Fibroblast of skin of abdomen (primary cell): ENCODE data around the gene ACSL5. TPM values are rescaled to one million over a fixed set of nuclear protein-coding genes. Genes with fewer than 3 reads are reported as not detected.

Experiments
- DNase-seq: peaks from one replicate; pipeline ENCODE4 v3.0.0-alpha.2; 2013
- polyA plus RNA-seq, 2 experiments: library from polyadenylated mRNA; unstranded; fragments of 120-200 nt; gene quantifications; one replicate each; pipeline ENCODE4 v1.2.1, GENCODE V29; 2013; ENCODE audit not compliant: insufficient read length in 2 of 2

The ACSL5 gene
- polyA plus RNA-seq (2013, experiment 1 of 2; ENCODE audit: insufficient read length), result 0.14 TPM
- 0.35 TPM for polyA plus RNA-seq (2013, experiment 2 of 2; ENCODE audit: insufficient read length)

- no peak for DNase-seq
Measured at GRCh38 chr10:112373912-112374338, at the start of gene ACSL5. ACSL5 (plus strand) TSS chr10:112374116; CDS start chr10:112394947, 20,831 bp downstream.

GRCh38 chr10:112327678-112328077, 46.2 kb upstream of the ACSL5 start:
- no peak for DNase-seq

GRCh38 chr10:112330162-112330561, 43.8 kb upstream of the ACSL5 start:
- no peak for DNase-seq

GRCh38 chr10:112330607-112331160, 43.2 kb upstream of the ACSL5 start:
- no peak for DNase-seq

- no peak for DNase-seq
Measured at GRCh38 chr10:112332022-112332421, 41.9 kb upstream of the ACSL5 start.

- no peak for DNase-seq
Measured at GRCh38 chr10:112332509-112333228, 41.2 kb upstream of the ACSL5 start.

- DNase-seq, result no peak
Measured at GRCh38 chr10:112333452-112333851, 40.5 kb upstream of the ACSL5 start.

- DNase-seq, result peak; percentile 55
Measured at GRCh38 chr10:112335111-112335867, 38.6 kb upstream of the ACSL5 start.

- no peak for DNase-seq
Measured at GRCh38 chr10:112335868-112336265, 38.0 kb upstream of the ACSL5 start.

- no peak for DNase-seq
Measured at GRCh38 chr10:112336556-112337201, 37.2 kb upstream of the ACSL5 start.

- DNase-seq, result no peak
Measured at GRCh38 chr10:112338957-112339356, 35.0 kb upstream of the ACSL5 start.

GRCh38 chr10:112340601-112341000, 33.3 kb upstream of the ACSL5 start:
- no peak for DNase-seq

- no peak for DNase-seq
Measured at GRCh38 chr10:112343056-112343806, 30.7 kb upstream of the ACSL5 start.

- DNase-seq, result no peak
Measured at GRCh38 chr10:112344261-112344660, 29.7 kb upstream of the ACSL5 start.

- no peak for DNase-seq
Measured at GRCh38 chr10:112345202-112345601, 28.7 kb upstream of the ACSL5 start.

GRCh38 chr10:112345743-112346142, 28.2 kb upstream of the ACSL5 start:
- no peak for DNase-seq

GRCh38 chr10:112346774-112347173, 27.1 kb upstream of the ACSL5 start:
- DNase-seq, result no peak

- no peak for DNase-seq
Measured at GRCh38 chr10:112347709-112348671, 25.9 kb upstream of the ACSL5 start.

GRCh38 chr10:112348759-112349158, 25.2 kb upstream of the ACSL5 start:
- no peak for DNase-seq

- DNase-seq, result no peak
Measured at GRCh38 chr10:112349521-112350085, 24.3 kb upstream of the ACSL5 start.

- no peak for DNase-seq
Measured at GRCh38 chr10:112351146-112351545, 22.8 kb upstream of the ACSL5 start.
